ENCODE data around the gene PLCG2. TPM values are rescaled to one million over a fixed set of nuclear protein-coding genes. Genes with fewer than 3 reads are reported as not detected.
"Not testable (repeated sequence)": the region's sequence is repeated elsewhere in the genome, so short reads cannot be mapped to it uniquely, and the experiment has no call there.

PLCG2 gene
- total RNA-seq, 1 donor from 2014 or later, result 1.7 TPM

- no peaks in the 10 kb centered on the region for H3K9me3 Mint-ChIP-seq
- DNase-seq (ENCODE audit: low read depth, low spot score), result no peak
- H3K4me3 Mint-ChIP-seq, result no peak overlapping the region
- no peaks in the 10 kb centered on the region for H3K36me3 Mint-ChIP-seq (ENCODE audit: low read depth)
- H3K27ac Mint-ChIP-seq (ENCODE audit: unreplicated experiment), result no peak overlapping the region
- peaks cover 2% of the 10 kb centered on the region for H3K27me3 Mint-ChIP-seq (ENCODE audit: low read depth)
- H3K4me1 Mint-ChIP-seq, result no peaks in the 10 kb centered on the region
- TF ChIP-seq CTCF (conservative IDR thresholded peaks at IDR 0.05), result no peak
These were observed 19.4 kb downstream of the PLCG2 start for GRCh38 chr16:81798311-81799137.

- no peak for TF ChIP-seq CTCF (conservative IDR thresholded peaks at IDR 0.05)
- Mint-ChIP-seq H3K4me3 (no peak overlapping the region), H3K9me3 (peaks cover 2% of the 10 kb centered on the region), H3K4me1 (no peaks in the 10 kb centered on the region), H3K27ac (ENCODE audit: unreplicated experiment) (no peak overlapping the region), H3K27me3 (ENCODE audit: low read depth) (peaks cover 2% of the 10 kb centered on the region), H3K36me3 (ENCODE audit: low read depth) (no peaks in the 10 kb centered on the region)
- DNase-seq (ENCODE audit: low read depth, low spot score), result no peak
These were observed 20.0 kb downstream of the PLCG2 start for GRCh38 chr16:81799138-81799504.

GRCh38 chr16:81801724-81802123, 22.6 kb downstream of the PLCG2 start:
- H3K4me1 Mint-ChIP-seq; H3K9me3 Mint-ChIP-seq; H3K27me3 Mint-ChIP-seq (ENCODE audit: low read depth); H3K36me3 Mint-ChIP-seq (ENCODE audit: low read depth); H3K4me3 Mint-ChIP-seq; H3K27ac Mint-ChIP-seq (ENCODE audit: unreplicated experiment); DNase-seq (ENCODE audit: low read depth, low spot score): not testable (repeated sequence)

GRCh38 chr16:81803332-81803731, 24.2 kb downstream of the PLCG2 start:
- TF ChIP-seq CTCF (conservative IDR thresholded peaks at IDR 0.05), result no peak
- H3K4me3 Mint-ChIP-seq, result no peak overlapping the region
- H3K36me3 Mint-ChIP-seq (ENCODE audit: low read depth), result no peaks in the 10 kb centered on the region
- no peak for DNase-seq (ENCODE audit: low read depth, low spot score)
- peaks cover 3% of the 10 kb centered on the region for H3K9me3 Mint-ChIP-seq
- no peaks in the 10 kb centered on the region for H3K27me3 Mint-ChIP-seq (ENCODE audit: low read depth)
- no peaks in the 10 kb centered on the region for H3K4me1 Mint-ChIP-seq
- no peak overlapping the region for H3K27ac Mint-ChIP-seq (ENCODE audit: unreplicated experiment)

GRCh38 chr16:81804134-81804610, 25.1 kb downstream of the PLCG2 start:
- DNase-seq (ENCODE audit: low read depth, low spot score), result no peak
- no peaks in the 10 kb centered on the region for H3K4me1 Mint-ChIP-seq
- no peak overlapping the region for H3K4me3 Mint-ChIP-seq
- H3K9me3 Mint-ChIP-seq, result peaks cover 3% of the 10 kb centered on the region
- no peak for TF ChIP-seq CTCF (conservative IDR thresholded peaks at IDR 0.05)
- H3K27me3 Mint-ChIP-seq (ENCODE audit: low read depth), result no peaks in the 10 kb centered on the region
- no peak overlapping the region for H3K27ac Mint-ChIP-seq (ENCODE audit: unreplicated experiment)
- no peaks in the 10 kb centered on the region for H3K36me3 Mint-ChIP-seq (ENCODE audit: low read depth)

- TF ChIP-seq CTCF (conservative IDR thresholded peaks at IDR 0.05), result no peak
- Mint-ChIP-seq H3K4me1 (no peaks in the 10 kb centered on the region), H3K9me3 (peaks cover 3% of the 10 kb centered on the region), H3K36me3 (ENCODE audit: low read depth) (no peaks in the 10 kb centered on the region), H3K27me3 (ENCODE audit: low read depth) (no peaks in the 10 kb centered on the region), H3K4me3 (no peak overlapping the region), H3K27ac (ENCODE audit: unreplicated experiment) (peak overlapping the region; percentile 24)
- no peak for DNase-seq (ENCODE audit: low read depth, low spot score)
These were observed 27.6 kb downstream of the PLCG2 start for GRCh38 chr16:81806696-81807095.

All from neural crest cell (in vitro differentiated cells).